Activated T-helper 1 cell treated with anti-CD3 and anti-CD28 coated beads, Interleukin-2, amount 50 U/mL, for 16 hours (primary cell): ENCODE results near the gene ARHGAP33.

Source experiments
- DNase-seq, 2 donors: peaks; one replicate each; pipeline ENCODE4 v3.0.0-alpha.2; 2020; ENCODE audit warnings: low read depth in 1 of 2, low spot score in 1 of 2

The ARHGAP33 gene, protein sequence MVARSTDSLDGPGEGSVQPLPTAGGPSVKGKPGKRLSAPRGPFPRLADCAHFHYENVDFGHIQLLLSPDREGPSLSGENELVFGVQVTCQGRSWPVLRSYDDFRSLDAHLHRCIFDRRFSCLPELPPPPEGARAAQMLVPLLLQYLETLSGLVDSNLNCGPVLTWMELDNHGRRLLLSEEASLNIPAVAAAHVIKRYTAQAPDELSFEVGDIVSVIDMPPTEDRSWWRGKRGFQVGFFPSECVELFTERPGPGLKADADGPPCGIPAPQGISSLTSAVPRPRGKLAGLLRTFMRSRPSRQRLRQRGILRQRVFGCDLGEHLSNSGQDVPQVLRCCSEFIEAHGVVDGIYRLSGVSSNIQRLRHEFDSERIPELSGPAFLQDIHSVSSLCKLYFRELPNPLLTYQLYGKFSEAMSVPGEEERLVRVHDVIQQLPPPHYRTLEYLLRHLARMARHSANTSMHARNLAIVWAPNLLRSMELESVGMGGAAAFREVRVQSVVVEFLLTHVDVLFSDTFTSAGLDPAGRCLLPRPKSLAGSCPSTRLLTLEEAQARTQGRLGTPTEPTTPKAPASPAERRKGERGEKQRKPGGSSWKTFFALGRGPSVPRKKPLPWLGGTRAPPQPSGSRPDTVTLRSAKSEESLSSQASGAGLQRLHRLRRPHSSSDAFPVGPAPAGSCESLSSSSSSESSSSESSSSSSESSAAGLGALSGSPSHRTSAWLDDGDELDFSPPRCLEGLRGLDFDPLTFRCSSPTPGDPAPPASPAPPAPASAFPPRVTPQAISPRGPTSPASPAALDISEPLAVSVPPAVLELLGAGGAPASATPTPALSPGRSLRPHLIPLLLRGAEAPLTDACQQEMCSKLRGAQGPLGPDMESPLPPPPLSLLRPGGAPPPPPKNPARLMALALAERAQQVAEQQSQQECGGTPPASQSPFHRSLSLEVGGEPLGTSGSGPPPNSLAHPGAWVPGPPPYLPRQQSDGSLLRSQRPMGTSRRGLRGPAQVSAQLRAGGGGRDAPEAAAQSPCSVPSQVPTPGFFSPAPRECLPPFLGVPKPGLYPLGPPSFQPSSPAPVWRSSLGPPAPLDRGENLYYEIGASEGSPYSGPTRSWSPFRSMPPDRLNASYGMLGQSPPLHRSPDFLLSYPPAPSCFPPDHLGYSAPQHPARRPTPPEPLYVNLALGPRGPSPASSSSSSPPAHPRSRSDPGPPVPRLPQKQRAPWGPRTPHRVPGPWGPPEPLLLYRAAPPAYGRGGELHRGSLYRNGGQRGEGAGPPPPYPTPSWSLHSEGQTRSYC

DNA sequence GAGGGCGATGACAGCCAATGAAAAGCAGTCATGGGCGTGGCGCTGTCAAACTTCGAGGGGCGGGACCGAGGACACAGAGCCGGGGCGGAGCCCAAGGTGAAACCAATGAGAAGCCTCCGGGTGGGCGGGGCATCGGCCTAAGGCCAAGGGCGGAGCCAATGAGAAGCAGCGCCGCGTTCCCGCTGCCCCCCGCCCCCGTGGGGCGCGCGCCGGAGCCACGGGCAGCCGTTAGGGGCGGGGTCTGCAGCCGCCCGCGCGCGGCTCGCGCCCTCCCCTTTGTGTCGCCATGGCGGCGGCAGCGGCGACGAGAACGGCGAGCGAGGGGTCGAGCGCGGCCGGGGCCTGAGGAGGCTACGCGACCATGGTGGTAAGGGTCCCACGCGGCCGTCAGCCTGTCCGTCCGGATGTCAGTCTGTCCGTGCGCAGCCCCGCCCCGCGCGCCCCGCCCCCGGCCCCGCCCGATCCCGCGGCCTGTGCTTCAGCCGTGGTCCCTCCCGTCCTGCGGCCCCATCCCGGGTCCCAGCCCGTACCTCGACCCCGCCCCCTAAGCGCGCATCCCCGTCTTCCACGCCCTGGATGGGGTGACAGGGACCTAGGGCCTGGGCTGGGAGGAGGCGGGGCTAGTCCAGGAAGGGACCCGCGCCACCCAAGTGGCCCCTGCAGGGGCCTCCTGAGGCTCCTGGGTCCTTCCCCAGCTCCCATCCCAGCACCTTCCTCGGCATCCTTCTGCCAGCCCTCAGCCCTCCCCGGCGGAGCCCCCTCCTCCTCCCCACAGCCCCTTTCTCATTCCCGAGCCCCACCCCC, at the start of gene ARHGAP33:
TSS of gene ARHGAP33 (plus strand) at position 267 of the 804 bp plus-strand sequence. CDS start at position 362, 95 bp downstream.
- DNase-seq, result peak; percentile 95 to 96

DNA sequence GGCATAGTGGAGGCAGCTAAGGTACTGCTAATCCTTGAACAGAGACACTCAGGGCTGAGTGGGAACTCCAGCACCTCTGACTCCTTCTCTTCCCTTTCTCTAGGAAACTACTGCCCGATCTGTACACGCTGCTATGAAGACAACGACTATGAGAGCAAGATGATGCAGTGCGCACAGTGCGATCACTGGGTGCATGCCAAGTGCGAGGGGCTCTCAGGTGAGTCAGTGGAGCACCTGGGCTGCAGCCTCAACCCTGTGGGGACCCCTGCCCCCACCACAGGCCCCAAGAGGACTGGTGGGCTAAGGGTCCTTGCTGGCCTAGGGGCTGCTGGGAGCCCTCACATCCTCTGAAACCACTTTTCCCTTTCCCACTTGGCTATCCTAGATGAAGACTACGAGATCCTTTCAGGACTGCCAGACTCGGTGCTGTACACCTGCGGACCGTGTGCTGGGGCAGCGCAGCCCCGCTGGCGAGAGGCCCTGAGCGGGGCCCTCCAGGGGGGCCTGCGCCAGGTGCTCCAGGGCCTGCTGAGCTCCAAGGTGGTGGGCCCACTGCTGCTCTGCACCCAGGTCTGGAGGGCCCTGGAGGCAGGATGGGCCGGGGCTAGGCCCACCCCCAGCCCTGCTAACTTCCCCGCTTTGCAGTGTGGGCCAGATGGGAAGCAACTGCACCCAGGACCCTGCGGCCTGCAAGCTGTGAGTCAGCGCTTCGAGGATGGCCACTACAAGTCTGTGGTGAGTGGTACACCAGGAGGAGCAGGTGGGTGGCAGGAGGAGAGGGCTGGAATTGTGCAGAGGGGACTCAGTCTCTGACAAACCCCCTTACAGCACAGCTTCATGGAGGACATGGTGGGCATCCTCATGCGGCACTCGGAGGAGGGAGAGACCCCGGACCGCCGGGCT, 48.1 kb upstream of the ARHGAP33 start:
- DNase-seq, result no peak

DNA sequence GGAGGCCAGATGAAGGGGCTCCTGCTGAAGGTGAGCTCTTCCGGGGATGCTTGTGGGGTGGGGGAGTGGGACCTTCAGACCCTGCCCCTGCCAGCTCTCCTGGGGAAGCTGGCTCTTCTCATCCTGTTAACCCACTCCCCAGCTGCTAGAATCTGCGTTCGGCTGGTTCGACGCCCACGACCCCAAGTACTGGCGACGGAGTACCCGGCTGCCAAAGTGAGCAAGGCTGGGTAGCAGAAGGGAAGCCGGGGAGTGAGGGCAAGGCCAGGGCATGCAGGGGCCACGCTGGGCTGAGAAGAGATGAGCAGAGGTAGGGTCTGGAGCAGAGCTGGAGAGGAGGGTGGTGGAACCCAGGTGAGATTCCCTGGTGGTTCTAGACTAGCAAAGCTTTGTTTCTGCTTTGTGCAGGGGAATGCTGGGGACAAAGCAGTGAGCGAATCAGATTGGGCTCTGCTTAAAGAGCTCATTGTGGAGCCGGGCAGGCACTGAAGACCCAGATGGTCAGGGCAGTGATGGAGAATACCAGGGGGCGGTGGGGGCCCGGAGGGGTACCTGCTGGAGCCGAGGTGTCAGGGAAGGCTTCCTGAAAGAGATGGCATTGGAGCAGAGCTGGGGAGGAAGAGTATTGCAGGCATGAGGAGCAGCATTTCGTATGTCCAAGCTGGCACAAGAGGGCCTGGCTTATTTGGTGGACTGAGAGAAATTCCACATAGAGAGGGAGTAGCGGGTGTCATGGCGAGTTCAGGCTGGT, 47.2 kb upstream of the ARHGAP33 start:
- DNase-seq, result no peak

DNA sequence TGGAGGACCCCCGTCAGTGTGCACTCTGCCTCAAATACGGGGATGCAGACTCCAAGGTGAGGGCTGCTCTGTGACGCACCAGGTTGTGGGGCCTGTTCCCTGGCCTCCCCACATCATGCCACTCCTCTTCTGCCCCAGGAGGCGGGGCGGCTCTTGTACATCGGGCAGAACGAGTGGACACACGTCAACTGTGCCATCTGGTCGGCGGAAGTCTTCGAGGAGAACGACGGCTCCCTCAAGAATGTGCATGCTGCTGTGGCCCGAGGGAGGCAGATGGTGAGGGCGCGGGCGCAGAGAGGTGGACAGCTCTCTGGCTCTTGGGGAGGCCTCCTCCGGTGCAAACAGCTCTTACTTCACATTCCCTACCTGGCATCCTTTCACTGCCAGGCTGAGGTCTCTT, 46.3 kb upstream of the ARHGAP33 start:
- no peak for DNase-seq

DNA sequence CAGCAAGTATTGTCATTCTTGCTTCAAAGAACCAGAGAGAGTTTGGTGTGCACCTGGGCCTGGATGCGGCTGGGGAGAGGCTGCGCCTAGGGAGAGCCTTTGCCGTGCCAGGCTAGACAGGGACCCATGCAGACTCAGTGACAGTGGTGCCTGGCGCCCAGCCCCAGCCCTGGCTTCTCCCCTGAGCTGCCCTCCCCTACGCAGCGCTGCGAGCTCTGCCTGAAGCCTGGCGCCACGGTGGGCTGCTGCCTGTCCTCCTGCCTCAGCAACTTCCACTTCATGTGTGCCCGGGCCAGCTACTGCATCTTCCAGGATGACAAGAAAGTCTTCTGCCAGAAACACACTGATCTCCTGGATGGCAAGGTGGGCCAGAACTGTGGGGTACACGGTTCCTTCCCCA, 45.6 kb upstream of the ARHGAP33 start:
- no peak for DNase-seq

DNA sequence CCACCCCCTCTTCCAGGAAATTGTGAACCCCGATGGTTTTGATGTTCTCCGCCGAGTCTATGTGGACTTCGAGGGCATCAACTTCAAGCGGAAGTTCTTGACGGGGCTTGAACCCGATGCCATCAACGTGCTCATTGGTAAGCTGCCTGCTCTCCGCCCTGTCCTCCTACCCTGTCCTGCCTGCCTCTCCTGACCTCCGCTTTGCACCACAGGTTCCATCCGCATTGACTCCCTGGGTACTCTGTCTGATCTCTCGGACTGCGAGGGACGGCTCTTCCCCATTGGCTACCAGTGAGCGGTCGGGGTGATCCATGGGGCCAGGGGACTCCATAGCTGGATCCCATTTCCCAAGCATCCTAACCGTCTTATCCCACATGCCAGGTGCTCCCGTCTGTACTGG, 45.0 kb upstream of the ARHGAP33 start:
- DNase-seq, result no peak

DNA sequence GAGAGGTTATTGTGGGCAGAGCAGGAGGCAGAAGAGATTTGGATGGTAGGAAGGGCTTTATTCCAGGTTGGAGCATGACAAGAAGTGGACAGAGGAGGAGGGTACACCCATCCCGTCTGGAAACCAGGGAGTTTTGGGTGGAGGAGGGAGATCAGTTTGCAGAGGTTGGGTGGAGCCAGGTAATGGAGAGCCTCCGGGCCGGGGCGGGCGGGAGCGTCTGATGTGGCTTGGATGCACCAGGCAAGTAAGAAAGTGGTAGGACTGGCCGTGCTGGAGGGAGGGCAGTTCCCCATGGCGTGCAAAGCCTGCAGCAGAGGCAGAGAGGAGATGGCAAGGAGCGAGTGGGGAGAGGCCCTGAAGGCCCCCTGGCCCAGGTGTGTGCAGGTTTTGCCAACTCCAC, 44.0 kb upstream of the ARHGAP33 start:
- no peak for DNase-seq

DNA sequence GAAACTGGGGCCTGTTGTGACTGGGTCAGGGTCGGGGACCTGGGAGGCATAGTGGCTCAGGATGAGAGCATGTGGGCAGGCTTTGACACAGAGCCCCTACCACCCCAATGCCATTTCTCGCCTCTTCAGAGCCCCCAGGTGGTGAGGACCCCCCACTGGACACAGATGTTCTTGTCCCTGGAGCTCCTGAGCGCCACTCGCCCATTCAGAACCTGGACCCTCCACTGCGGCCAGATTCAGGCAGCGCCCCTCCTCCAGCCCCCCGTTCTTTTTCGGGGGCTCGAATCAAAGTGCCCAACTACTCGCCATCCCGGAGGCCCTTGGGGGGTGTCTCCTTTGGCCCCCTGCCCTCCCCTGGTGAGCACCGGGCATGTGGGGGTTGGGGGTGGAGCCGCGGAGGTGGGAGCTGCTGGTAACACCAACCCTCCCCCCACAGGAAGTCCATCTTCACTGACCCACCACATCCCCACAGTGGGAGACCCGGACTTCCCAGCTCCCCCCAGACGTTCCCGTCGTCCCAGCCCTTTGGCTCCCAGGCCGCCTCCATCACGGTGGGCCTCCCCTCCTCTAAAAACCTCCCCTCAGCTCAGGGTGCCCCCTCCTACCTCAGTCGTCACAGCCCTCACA, 43.5 kb upstream of the ARHGAP33 start:
- no peak for DNase-seq

DNA sequence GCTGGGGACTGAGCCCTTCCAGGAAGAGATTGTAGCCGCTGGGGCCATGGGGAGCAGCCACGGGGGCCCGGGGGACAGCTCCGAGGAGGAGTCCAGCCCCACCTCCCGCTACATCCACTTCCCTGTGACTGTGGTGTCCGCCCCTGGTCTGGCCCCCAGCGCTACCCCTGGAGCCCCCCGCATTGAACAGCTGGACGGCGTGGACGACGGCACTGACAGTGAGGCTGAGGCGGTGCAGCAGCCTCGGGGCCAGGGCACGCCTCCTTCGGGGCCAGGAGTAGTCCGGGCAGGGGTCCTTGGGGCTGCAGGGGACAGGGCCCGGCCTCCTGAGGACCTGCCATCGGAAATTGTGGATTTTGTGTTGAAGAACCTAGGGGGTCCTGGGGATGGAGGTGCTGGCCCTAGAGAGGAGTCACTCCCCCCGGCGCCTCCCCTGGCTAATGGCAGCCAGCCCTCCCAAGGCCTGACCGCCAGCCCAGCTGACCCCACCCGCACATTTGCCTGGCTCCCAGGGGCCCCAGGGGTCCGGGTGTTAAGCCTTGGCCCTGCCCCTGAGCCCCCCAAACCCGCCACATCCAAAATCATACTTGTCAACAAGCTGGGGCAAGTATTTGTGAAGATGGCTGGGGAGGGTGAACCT, 42.7 kb upstream of the ARHGAP33 start:
- DNase-seq, result no peak

DNA sequence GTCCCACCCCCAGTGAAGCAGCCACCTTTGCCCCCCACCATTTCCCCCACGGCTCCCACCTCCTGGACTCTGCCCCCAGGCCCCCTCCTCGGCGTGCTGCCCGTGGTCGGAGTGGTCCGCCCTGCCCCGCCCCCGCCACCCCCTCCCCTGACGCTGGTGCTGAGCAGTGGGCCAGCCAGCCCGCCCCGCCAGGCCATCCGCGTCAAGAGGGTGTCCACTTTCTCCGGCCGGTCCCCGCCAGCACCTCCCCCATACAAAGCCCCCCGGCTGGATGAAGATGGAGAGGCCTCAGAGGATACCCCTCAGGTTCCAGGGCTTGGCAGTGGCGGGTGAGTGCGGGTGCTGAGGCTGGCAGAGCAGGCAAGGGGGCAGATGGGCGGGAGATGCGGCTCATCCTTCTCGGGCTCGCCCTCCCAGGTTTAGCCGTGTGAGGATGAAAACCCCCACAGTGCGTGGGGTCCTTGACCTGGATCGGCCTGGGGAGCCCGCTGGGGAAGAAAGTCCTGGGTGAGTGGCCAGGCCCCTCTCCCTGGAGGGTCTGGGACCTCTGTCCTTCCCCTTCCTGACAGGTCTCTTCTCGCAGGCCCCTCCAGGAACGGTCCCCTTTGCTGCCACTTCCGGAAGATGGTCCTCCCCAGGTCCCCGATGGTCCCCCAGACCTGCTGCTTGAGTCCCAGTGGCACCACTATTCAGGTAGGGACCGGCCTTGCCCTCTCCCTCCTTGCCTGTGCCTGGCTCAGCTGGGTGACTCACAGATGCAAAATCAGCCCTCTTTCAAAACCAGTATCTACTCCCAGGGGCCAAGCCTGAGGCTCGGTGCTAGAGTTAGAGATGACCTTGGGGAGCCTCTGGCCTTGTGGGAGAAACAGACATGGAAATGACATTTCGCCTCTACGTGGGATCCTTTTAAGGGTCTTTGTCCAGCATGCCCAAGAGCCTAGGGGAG, 41.9 kb upstream of the ARHGAP33 start:
- no peak for DNase-seq

DNA sequence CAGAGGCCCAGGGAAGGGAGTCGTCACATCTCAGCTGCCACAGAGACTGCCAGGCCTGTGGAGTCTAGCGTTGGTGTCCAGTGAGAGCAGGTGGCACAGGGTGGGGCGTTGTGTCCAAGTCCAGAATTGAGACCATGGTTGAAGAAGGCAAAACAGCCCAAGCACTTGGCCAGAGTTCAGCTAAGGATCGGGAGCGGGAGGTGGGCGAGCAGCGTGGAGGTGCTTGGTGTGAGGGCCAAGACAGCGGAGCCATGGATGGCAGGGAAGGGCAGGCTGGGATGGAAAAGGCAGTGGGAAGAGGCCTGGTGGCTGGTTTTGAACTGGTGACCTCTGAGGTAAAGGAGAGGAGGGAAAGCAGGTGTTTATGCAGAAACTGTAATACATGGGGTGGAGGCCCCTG, 41.1 kb upstream of the ARHGAP33 start:
- no peak for DNase-seq

DNA sequence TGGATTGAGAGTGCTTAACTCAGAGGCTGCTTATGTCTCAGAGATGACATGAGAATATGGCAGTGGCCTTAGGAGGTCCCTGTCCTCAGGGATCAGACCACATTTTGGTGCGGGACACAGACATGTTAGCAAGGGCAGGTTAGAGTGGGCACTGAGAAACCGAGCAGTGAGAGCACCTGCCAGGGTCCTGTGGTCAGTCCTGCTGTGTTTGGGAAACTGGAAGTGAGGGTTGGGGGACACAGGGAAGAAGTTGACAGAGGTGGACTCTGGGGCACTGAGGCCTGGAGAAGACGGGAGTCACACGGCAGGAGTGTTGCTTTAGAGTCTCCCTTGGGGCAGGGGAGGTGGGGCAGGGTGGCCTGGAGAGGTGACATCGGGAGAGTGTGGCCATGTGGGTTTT, 40.5 kb upstream of the ARHGAP33 start:
- no peak for DNase-seq

DNA sequence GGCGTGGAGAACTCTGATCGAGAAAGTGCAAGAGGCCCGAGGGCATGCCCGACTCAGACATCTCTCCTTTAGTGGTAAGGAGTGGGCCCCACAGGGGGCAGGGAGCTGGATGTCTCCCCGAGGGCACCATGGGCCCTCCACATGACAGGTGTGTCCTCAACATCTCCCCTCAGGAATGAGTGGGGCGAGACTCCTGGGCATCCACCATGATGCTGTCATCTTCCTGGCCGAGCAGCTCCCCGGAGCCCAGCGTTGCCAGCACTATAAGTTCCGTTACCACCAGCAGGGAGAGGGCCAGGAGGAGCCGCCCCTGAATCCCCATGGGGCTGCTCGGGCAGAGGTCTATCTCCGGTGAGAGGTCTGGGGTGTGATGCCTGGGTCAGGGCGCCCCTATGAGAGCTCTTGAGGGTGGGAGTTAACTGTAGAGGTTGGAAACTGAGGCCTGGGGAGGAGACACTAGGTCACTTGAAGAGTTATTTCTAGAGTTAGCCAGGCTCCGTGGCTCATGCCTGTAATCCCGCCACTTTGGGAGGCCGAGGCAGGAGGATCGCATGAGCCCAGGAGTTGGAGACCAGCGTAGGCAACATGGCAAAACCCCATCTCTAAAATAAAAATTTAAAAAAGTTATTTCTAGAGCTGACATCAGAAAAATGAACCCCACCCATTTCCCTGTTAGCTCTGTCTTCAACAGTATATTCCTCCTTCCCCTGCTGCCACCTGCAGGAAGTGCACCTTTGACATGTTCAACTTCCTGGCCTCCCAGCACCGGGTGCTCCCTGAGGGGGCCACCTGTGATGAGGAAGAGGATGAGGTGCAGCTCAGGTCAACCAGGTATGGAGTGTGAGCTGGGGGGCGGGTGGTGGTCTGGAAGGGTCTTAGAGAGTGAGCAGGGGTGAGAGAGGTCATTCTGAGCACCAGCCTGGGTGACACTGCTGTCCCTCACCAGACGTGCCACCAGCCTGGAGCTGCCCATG, 38.2 kb upstream of the ARHGAP33 start:
- no peak for DNase-seq

DNA sequence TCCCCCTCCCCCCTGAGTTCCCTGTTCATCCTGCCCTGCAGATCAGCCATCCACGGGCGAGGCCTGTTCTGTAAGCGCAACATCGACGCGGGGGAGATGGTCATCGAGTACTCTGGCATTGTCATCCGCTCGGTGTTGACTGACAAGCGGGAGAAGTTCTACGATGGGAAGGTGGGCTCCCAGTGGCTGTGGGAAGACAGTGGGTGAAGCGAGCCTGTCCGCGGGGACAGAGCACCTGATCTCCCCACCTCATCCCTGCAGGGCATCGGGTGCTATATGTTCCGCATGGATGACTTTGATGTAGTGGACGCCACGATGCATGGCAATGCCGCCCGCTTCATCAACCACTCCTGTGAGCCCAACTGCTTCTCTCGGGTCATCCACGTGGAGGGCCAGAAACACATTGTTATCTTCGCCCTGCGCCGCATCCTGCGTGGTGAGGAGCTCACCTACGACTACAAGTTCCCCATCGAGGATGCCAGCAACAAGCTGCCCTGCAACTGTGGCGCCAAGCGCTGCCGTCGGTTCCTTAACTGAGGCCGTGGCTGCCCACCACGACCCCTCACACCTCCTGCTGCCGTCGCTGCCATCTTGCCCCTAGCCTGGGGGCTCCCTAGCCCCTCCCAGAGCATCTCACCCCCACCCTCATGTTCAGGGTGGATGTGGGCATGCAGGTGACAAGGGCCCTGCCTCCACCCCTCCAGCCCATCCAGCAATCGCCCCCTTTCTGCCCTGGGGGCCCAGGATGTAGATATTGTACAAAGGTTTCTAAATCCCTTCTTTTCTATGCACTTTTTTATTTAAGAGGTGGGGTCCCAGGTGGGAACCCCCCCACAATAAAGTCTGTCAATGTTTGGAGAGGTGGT, 37.1 kb upstream of the ARHGAP33 start:
- DNase-seq, result no peak

DNA sequence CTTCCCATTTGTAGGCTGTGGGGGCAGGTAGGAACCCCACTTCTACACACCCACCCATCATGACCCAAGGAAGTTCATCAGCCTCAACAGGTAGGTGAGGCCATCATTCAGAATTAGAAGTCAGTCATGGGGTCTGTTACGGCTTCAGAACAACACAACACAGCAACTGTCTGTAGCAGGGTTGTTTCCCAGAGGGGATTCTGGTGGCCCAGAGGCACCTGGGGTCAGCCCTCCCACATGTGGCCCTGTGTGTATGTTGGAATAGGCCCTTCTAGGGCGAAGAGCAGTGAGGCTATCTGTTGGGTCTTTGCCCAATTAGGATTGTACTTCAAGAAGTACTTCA, 36.5 kb upstream of the ARHGAP33 start:
- DNase-seq, result no peak
